ENCODE data around the gene CELSR1. TPM values are rescaled to one million over a fixed set of nuclear protein-coding genes. Genes with fewer than 3 reads are reported as not detected.

The CELSR1 gene
- total RNA-seq, 1 experiment from 2014 or later: 30.7 TPM

- Histone ChIP-seq H3K9me3 (ENCODE audit: control insufficient read depth, insufficient read depth, low read depth, low read length) (no peaks in the 10 kb centered on the region), H3K36me3 (ENCODE audit: control insufficient read depth, insufficient read depth, low read length) (no peaks in the 10 kb centered on the region), H3K4me1 (ENCODE audit: control insufficient read depth, insufficient read depth, low read length) (peaks cover 11% of the 10 kb centered on the region), H3K4me3 (ENCODE audit: low read depth in 2 of 2, low read length in 2 of 2) (no peak overlapping the region), H3K27ac (ENCODE audit: low read length) (no peak overlapping the region), H3K27me3 (ENCODE audit: control insufficient read depth, insufficient read depth, low read length) (no peaks in the 10 kb centered on the region)
- no TSS peak for BruUV-seq (replicated peaks)
- DNase-seq (ENCODE audit: low read depth, low spot score): no peak
- ChIA-PET POLR2A (no interaction called here), CTCF (no interaction called here)
- ATAC-seq: no peak
- in situ Hi-C loops (cut with HindIII; ENCODE audit: low pct_unique_long_range_greater_than_20kb, low sequenced_read_pairs) (no loop called here), intact Hi-C loops (cut with micrococcal nuclease; ENCODE audit: unreplicated experiment) (no loop called here)
- TF ChIP-seq SIN3A (IDR thresholded peaks at IDR 0.05; ENCODE audit: borderline replicate concordance, insufficient read depth, low read depth, low read length) (no peak), TCF7L2 (IDR thresholded peaks at IDR 0.05; ENCODE audit: low read depth, low read length) (no peak), POLR2AphosphoS5 (IDR thresholded peaks at IDR 0.05; ENCODE audit: low read depth, low read length) (no peak), REST (IDR thresholded peaks at IDR 0.05; ENCODE audit: insufficient read depth in 1 of 2, low read depth in 2 of 2, low read length in 1 of 2) (no peak), CTCF (IDR thresholded peaks at IDR 0.05) (no peak)
These were observed 48.1 kb upstream of the CELSR1 start for GRCh38 chr22:46585340-46586122.

- BruUV-seq (replicated peaks): no TSS peak
- Histone ChIP-seq H3K27me3 (ENCODE audit: control insufficient read depth, insufficient read depth, low read length) (no peaks in the 10 kb centered on the region), H3K27ac (ENCODE audit: low read length) (no peak overlapping the region), H3K36me3 (ENCODE audit: control insufficient read depth, insufficient read depth, low read length) (no peaks in the 10 kb centered on the region), H3K4me1 (ENCODE audit: control insufficient read depth, insufficient read depth, low read length) (peaks cover 12% of the 10 kb centered on the region), H3K9me3 (ENCODE audit: control insufficient read depth, insufficient read depth, low read depth, low read length) (no peaks in the 10 kb centered on the region), H3K4me3 (ENCODE audit: low read depth in 2 of 2, low read length in 2 of 2) (no peak overlapping the region)
- DNase-seq (ENCODE audit: low read depth, low spot score): no peak
- intact Hi-C loops (cut with micrococcal nuclease; ENCODE audit: unreplicated experiment) (no loop called here), in situ Hi-C loops (cut with HindIII; ENCODE audit: low pct_unique_long_range_greater_than_20kb, low sequenced_read_pairs) (no loop called here)
- ATAC-seq: no peak
- ChIA-PET POLR2A (no interaction called here), CTCF (no interaction called here)
- TF ChIP-seq REST (IDR thresholded peaks at IDR 0.05; ENCODE audit: insufficient read depth in 1 of 2, low read depth in 2 of 2, low read length in 1 of 2) (no peak), CTCF (IDR thresholded peaks at IDR 0.05) (no peak)
These were observed 46.9 kb upstream of the CELSR1 start for GRCh38 chr22:46584081-46584921.
